K562 (cell line): ENCODE data around the gene OR7A17. TPM values are rescaled to one million over a fixed set of nuclear protein-coding genes. Genes with fewer than 3 reads are reported as not detected.

Source experiments
- ATAC-seq: fragments of 200-7000 bp; cut with Tn5 transposase; 3 replicates; pipeline ENCODE4 v1.9.1; 2020; ENCODE audit warnings: moderate library complexity
- BruUV-seq: library from RNA; stranded (reverse); fragments of 400-500 nt; replicated peaks from 2 replicates; lab custom pipeline; 2021; lab: Mats Ljungman, UMichigan
- CTCF ChIA-PET: fragments of 300-600 bp; formaldehyde crosslinking; extraction: SDS; loops from one replicate; lab custom pipeline; 2021; ENCODE audit warnings: low intra/inter-chr PET ratio; lab: Yijun Ruan, JAX
- POLR2A ChIA-PET: fragments of 300-600, 350-650 bp; sonication (Branson Sonifier 250); formaldehyde crosslinking; extraction: SDS; loops from one replicate; lab custom pipeline; 2021; ENCODE audit warnings: antibody characterized with exemption, inconsistent platforms; lab: Yijun Ruan, JAX
- DNase-seq, 4 experiments: peaks; one replicate each; pipeline versions ENCODE4 v3.0.0 to v3.0.0-alpha.2; 2011 to 2018; ENCODE audit warnings: low spot score in 3 of 4, mixed read lengths in 3 of 4; ENCODE audit errors: extremely low read depth in 1 of 4
- FAIRE-seq: peaks from 2 replicates; lab custom pipeline; 2011; peaks lifted over from hg19 to GRCh38; lab: Jason Lieb, UNC
- H2AFZ ChIP-seq: 2 replicates; pipeline ENCODE4 v1.6.0; 2011; ENCODE audit warnings: low read depth, low read length, control low read depth, inconsistent platforms
- H3K27ac ChIP-seq: fragments of 200-600 bp; 3 replicates; pipeline ENCODE4 v1.8.0; 2011; ENCODE audit warnings: low read depth, mild to moderate bottlenecking, control low read depth, inconsistent platforms, low read length, moderate library complexity, mixed read lengths; ENCODE audit errors: extremely low read depth
- H3K27me3 ChIP-seq, 2 experiments: fragments of 300-600 bp in 1 of 2; 2 replicates in 1 of 2; 3 replicates in 1 of 2; pipeline versions ENCODE4 v1.6.0 to v1.8.0; 2011; ENCODE audit warnings: inconsistent platforms in 2 of 2, low read length in 2 of 2, mild to moderate bottlenecking in 1 of 2, mixed read lengths in 1 of 2, moderate library complexity in 1 of 2; ENCODE audit not compliant: control insufficient read depth in 2 of 2, insufficient read depth in 2 of 2
- H3K36me3 ChIP-seq: fragments of 300-600 bp; 3 replicates; pipeline ENCODE4 v1.8.0; 2011; ENCODE audit warnings: mild to moderate bottlenecking, low read length, inconsistent platforms; ENCODE audit not compliant: control insufficient read depth, insufficient read depth
- H3K4me1 ChIP-seq, 2 experiments: fragments of 200-600 bp in 1 of 2; replicated peaks in 1 of 2; 2 replicates in 1 of 2; 3 replicates in 1 of 2; pipeline versions ENCODE4 v1.5.1 to v1.8.0; 2011; ENCODE audit warnings: inconsistent platforms in 2 of 2, low read length in 2 of 2, mild to moderate bottlenecking in 1 of 2, mixed read lengths in 1 of 2, moderate library complexity in 1 of 2; ENCODE audit not compliant: control insufficient read depth in 2 of 2, insufficient read depth in 2 of 2
- H3K4me2 ChIP-seq: 2 replicates; pipeline ENCODE4 v1.6.1; 2011; ENCODE audit warnings: low read length, control low read depth, inconsistent platforms, mixed read lengths; ENCODE audit not compliant: insufficient read depth
- H3K4me3 ChIP-seq: fragments of 200-600 bp; sonication (generic), shearing (Covaris generic); 2 replicates; pipeline ENCODE4 v1.5.1; 2016; ENCODE audit warnings: control low read depth, inconsistent platforms
- H3K79me2 ChIP-seq: fragments of 200-600 bp; 3 replicates; pipeline ENCODE4 v1.8.0; 2011; ENCODE audit warnings: low read length, inconsistent platforms; ENCODE audit not compliant: control insufficient read depth, insufficient read depth
- H3K9ac ChIP-seq, 2 experiments: 2 replicates each; pipeline versions ENCODE4 v1.6.0 to v1.6.1; 2011; ENCODE audit warnings: low read depth in 2 of 2, low read length in 2 of 2, control low read depth in 1 of 2, inconsistent platforms in 1 of 2, mild to moderate bottlenecking in 1 of 2, mixed read lengths in 1 of 2; ENCODE audit not compliant: insufficient read depth in 1 of 2
- H3K9me1 ChIP-seq: one replicate; pipeline ENCODE4 v1.6.0; 2011; ENCODE audit warnings: inconsistent platforms, mild to moderate bottlenecking, low read length, moderate library complexity; ENCODE audit not compliant: control insufficient read depth, insufficient read depth
- H3K9me3 ChIP-seq: replicated peaks from 2 replicates; pipeline ENCODE4 v1.5.1; 2011; ENCODE audit warnings: low read depth, low read length, inconsistent platforms; ENCODE audit not compliant: control insufficient read depth, insufficient read depth
- H4K20me1 ChIP-seq: replicated peaks from 2 replicates; pipeline ENCODE4 v1.6.1; 2011; ENCODE audit warnings: low read length, inconsistent platforms, mixed read lengths; ENCODE audit not compliant: control insufficient read depth, insufficient read depth
- C11orf30 ChIP-seq: fragments of 450-650 bp; IDR thresholded peaks from 2 replicates; pipeline ENCODE4 v1.6.1; 2016; ENCODE audit warnings: low read depth, mild to moderate bottlenecking
- CC2D1A ChIP-seq: fragments of 450-650 bp; IDR thresholded peaks from 2 replicates; pipeline ENCODE4 v1.6.1; 2017; ENCODE audit warnings: mild to moderate bottlenecking
- CCAR2 ChIP-seq: fragments of 200-400 bp; formaldehyde crosslinking; IDR thresholded peaks from 2 replicates; pipeline ENCODE4 v1.6.1; 2017; ENCODE audit warnings: mild to moderate bottlenecking, low read depth, low read length
- ERF ChIP-seq: fragments of 450-650 bp; formaldehyde crosslinking; IDR thresholded peaks from 2 replicates; pipeline ENCODE4 v1.4.0; 2020; ENCODE audit warnings: mild to moderate bottlenecking, mixed read lengths
- FOXJ2 ChIP-seq: fragments of 200-800 bp; sonication (Bioruptor generic); IDR thresholded peaks from 2 replicates; pipeline ENCODE4 v1.6.1; 2016; ENCODE audit warnings: missing genetic modification characterization, missing compliant biosample characterization
- GATAD2A ChIP-seq: fragments of 450-650 bp; IDR thresholded peaks from 2 replicates; pipeline ENCODE4 v1.6.1; 2017
- MTA2 ChIP-seq: fragments of 450-650 bp; IDR thresholded peaks from 2 replicates; pipeline ENCODE4 v1.6.1; 2016; ENCODE audit warnings: low read depth
- MTA3 ChIP-seq: fragments of 450-650 bp; formaldehyde crosslinking; IDR thresholded peaks from 2 replicates; pipeline ENCODE4 v1.6.1; 2017; ENCODE audit warnings: mild to moderate bottlenecking, borderline replicate concordance
- RBBP5 ChIP-seq: fragments of 200-600 bp; sonication (generic); IDR thresholded peaks from 2 replicates; pipeline ENCODE4 v1.6.1; 2012; ENCODE audit warnings: borderline replicate concordance, mild to moderate bottlenecking, low read length, control low read depth, inconsistent platforms; ENCODE audit not compliant: insufficient read depth, poor library complexity, severe bottlenecking
- TCF15 ChIP-seq: fragments of 250-450 bp; sonication (Bioruptor Pico); IDR thresholded peaks from 2 replicates; pipeline ENCODE4 v1.8.0; 2022; ENCODE audit warnings: moderate library complexity, mild to moderate bottlenecking, inconsistent platforms
- ZBTB8A ChIP-seq: fragments of 450-650 bp; IDR thresholded peaks from 2 replicates; pipeline ENCODE4 v1.6.1; 2018; ENCODE audit warnings: mild to moderate bottlenecking, moderate library complexity; ENCODE audit not compliant: partially characterized antibody
- ZNF316 ChIP-seq: fragments of 450-650 bp; IDR thresholded peaks from 2 replicates; pipeline ENCODE4 v1.6.1; 2016
- WGBS: fragments of 100-300 bp; shearing (Covaris generic); methylation state at CpG from one replicate; pipeline ENCODE4 v1.1.6; 2016; ENCODE audit warnings: low coverage, mixed read lengths; ENCODE audit not compliant: insufficient coverage; ENCODE audit errors: missing lambda C conversion rate; 5-methylcytosine and 5-hydroxymethylcytosine counted together
- in situ Hi-C: fragments of 300-500 bp; cut with MboI; formaldehyde crosslinking; loops from 4 replicates; pipeline ENCODE4 v1.15.0; 2018; ENCODE audit warnings: inconsistent platforms, mixed read lengths
- intact Hi-C: fragments of 100-400 bp; cut with micrococcal nuclease; formaldehyde crosslinking; loops from 2 replicates; pipeline ENCODE4 v1.14.2; 2022
- polyA plus RNA-seq, 8 experiments: library from polyadenylated mRNA; depleted of rRNA in 4 of 8; stranded (reverse) in 5 of 8; unstranded in 3 of 8; fragments of >200 nt; fragmentation: Nextera tagmentation in 2 of 8; fragmentation: Illumina TruSeq in 1 of 8; extraction: Ambion mirVana in 2 of 8; extraction: Trizol in 1 of 8; gene quantifications; 2 replicates each; pipeline versions ENCODE4 v1.2.1 to v1.2.3, GENCODE V29; 2011 to 2014; ENCODE audit warnings: inconsistent platforms in 1 of 8, missing spikeins in 1 of 8
- total RNA-seq, 7 experiments: library from RNA; depleted of rRNA in 6 of 7; stranded (reverse); fragments of >200 nt in 6 of 7; fragmentation: Illumina TruSeq in 2 of 7; extraction: Trizol in 2 of 7; gene quantifications; 2 replicates each; pipeline versions ENCODE4 v1.2.1 to v1.2.3, GENCODE V29; 2011 to 2021; ENCODE audit warnings: low replicate concordance in 1 of 7

OR7A17 gene
- total and polyA plus RNA-seq, 9 of the 15 experiments (the other 6 are each of a cell fraction or from before 2014, with no cell fraction given): not detected

GRCh38 chr19:14889994-14890642 lies 4.2 kb upstream of the OR7A17 start:
- intact Hi-C loops: loop anchor here (10.0 kb wide), 1 partner anchor 265 kb away; no protein-coding TSS in a partner anchor
- peaks cover 0 to 12% of the 10 kb centered on the region in 2 experiments; a peak in 2 of 5 replicates for H3K4me1 ChIP-seq
- TF ChIP-seq CCAR2 (no peak), ZNF316 (peak; percentile 88), CC2D1A (no peak), MTA3 (0 out of 2 replicates have a peak, but pooled peaks have one; percentile 1), ERF (CRISPR knock-in tag) (no peak), MTA2 (no peak), C11orf30 (peak; percentile 66; the same call in 1 of the 2 replicates), TCF15 (no peak), ZBTB8A (no peak), RBBP5 (no peak), GATAD2A (no peak), FOXJ2 (tag) (0 out of 2 replicates have a peak, but pooled peaks have one; percentile 3)
- TF ChIP-seq, all 486 proteins: peak for 4
- in situ Hi-C loops: loop anchor here (10.0 kb wide), 1 partner anchor 315 kb away; the partner anchor contains the start of gene NDUFB7
- Histone ChIP-seq H4K20me1 (no peaks in the 10 kb centered on the region), H3K79me2 (no peaks in the 10 kb centered on the region), H3K9me3 (peaks cover 6% of the 10 kb centered on the region; the same call in 1 of the 2 replicates), H3K4me2 (no peak overlapping the region; the same call in 1 of the 2 replicates), H3K27me3 (peaks cover 4 to 9% of the 10 kb centered on the region in 2 experiments; a peak in 2 of 5 replicates), H2AFZ (no peak overlapping the region), H3K36me3 (no peaks in the 10 kb centered on the region), H3K9ac (no peak overlapping the region), H3K4me3 (no peak overlapping the region), H3K9me1 (no peaks in the 10 kb centered on the region), H3K27ac (no peak overlapping the region)
- ChIA-PET CTCF (no interaction called here), POLR2A (interaction anchor here (0.7 to 1.5 kb wide), 6 partner anchors 10 to 1312 kb away, joined by 3 to 4 read pairs (median 3); no protein-coding TSS in a partner anchor)
- ATAC-seq: no peak
- no TSS peak for BruUV-seq
- FAIRE-seq: no peak
- no peak for DNase-seq
- 7% methylated on average over 3 of the region's 3 CpGs for WGBS
